ENCODE data around the gene CD59.

The CD59 gene

DNA sequence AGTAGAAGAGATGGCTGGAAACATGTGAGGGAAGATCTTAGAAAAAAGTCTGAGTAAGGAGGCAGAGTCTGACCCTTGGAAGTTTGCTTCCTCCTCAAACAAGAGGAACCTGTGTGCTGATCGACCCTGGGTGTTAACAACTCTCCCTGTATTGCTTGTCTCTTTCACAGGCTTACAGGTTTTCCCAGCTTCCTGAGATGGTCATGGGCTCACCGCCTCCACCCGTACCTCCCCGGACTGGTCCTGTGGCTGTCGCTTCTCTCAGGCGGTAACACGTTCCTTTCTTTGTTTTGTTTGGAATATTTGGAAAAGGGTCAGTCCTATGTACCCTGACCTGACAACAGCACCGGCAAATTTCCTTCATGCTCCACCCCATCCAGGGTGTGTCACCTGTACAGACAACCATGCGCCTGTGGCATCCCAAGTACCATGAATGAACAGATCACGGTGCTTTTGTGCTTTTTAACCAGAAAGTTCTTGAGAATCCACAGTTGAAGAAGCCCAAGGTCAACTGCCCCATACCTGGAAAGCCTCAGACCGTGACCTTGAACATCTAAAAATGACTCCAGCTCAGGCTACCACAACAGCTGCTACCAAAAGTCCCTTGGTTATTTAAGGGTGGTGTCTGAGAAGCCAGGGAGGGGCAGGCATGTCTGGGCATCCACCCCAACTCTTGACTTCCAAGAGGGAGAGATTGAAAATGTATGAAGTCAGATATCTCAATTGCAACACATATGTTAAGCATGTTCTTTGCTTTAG lies 80.2 kb downstream of the CD59 start:
- H3K9me3 ChIP-seq, result no peaks in the 10 kb centered on the region
- in situ Hi-C loops (cut with MboI; ENCODE audit: low sequenced_read_pairs), result no loop called here
- H3K4me1 ChIP-seq, result no peaks in the 10 kb centered on the region
- no peaks in the 10 kb centered on the region for H3K36me3 ChIP-seq (replicated peaks)
- H3K27me3 ChIP-seq (ENCODE audit: low read depth), result no peaks in the 10 kb centered on the region
- H3K4me3 ChIP-seq, result no peak overlapping the region
- no peak for DNase-seq (ENCODE audit: low spot score in 2 of 2)

DNA sequence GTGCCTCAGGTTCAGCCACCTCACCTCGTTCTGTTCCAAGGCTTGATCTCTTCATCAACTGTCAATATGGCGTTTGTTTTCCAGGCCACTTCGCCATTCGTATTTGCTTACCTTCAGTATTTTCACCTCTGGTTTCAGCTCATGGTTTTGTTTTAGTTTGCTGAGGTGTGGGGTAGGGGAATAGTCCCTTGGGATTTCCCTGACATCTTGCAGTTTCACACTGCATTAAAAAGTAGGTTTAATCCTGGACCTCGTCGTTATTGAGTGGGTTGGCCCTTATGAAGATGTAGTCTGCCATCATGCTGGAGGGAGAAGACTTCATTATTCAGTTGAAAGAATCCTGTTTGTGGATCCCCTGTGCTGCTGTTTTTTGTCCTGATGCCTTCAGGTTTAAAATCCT lies 81.6 kb downstream of the CD59 start:
- Histone ChIP-seq H3K36me3 (replicated peaks) (no peaks in the 10 kb centered on the region), H3K4me1 (no peaks in the 10 kb centered on the region), H3K4me3 (no peak overlapping the region), H3K27me3 (ENCODE audit: low read depth) (no peaks in the 10 kb centered on the region), H3K9me3 (no peaks in the 10 kb centered on the region)
- no peak for DNase-seq (ENCODE audit: low spot score in 2 of 2)
- in situ Hi-C loops (cut with MboI; ENCODE audit: low sequenced_read_pairs), result no loop called here
